Skeletal muscle tissue (tissue), 4 donors: Measurements from ENCODE around the gene EIPR1. TPM values are rescaled to one million over a fixed set of nuclear protein-coding genes. Genes with fewer than 3 reads are reported as not detected.

Experiments
- H3K27ac ChIP-seq: one replicate; pipeline ENCODE4 v1.7.0; 2013; ENCODE audit warnings: mild to moderate bottlenecking, low read depth, low read length, inconsistent platforms
- H3K27me3 ChIP-seq, 3 donors: one replicate each; pipeline ENCODE4 v1.7.0; 2013; ENCODE audit warnings: low read length in 3 of 3; ENCODE audit not compliant: control insufficient read depth in 3 of 3, insufficient read depth in 3 of 3
- H3K36me3 ChIP-seq, 3 donors: one replicate each; pipeline ENCODE4 v1.7.0; 2013; ENCODE audit warnings: low read length in 3 of 3; ENCODE audit not compliant: control insufficient read depth in 3 of 3, insufficient read depth in 3 of 3
- H3K4me1 ChIP-seq, 3 donors: one replicate each; pipeline ENCODE4 v1.7.0; 2013; ENCODE audit warnings: low read length in 3 of 3, mild to moderate bottlenecking in 3 of 3; ENCODE audit not compliant: control insufficient read depth in 3 of 3, insufficient read depth in 3 of 3
- H3K4me3 ChIP-seq, 3 donors: one replicate each; pipeline ENCODE4 v1.7.0; 2013; ENCODE audit warnings: low read length in 3 of 3
- H3K9ac ChIP-seq, 3 donors: one replicate each; pipeline ENCODE4 v1.7.0; 2013; ENCODE audit warnings: low read length in 3 of 3, mild to moderate bottlenecking in 3 of 3, moderate library complexity in 2 of 3, low read depth in 1 of 3
- H3K9me3 ChIP-seq, 3 donors: one replicate each; pipeline ENCODE4 v1.7.0; 2013; ENCODE audit warnings: low read length in 3 of 3; ENCODE audit not compliant: control insufficient read depth in 3 of 3
- total RNA-seq: library from RNA; depleted of rRNA; stranded (reverse); fragments of >200 nt; gene quantifications from one replicate; pipeline ENCODE4 v1.2.3, GENCODE V29; 2014
- donor health status: Osteomylitis.

EIPR1 gene
- total RNA-seq, 1 donor from 2014 or later: 12.0 TPM

- Histone ChIP-seq H3K27me3 (no peaks in the 10 kb centered on the region), H3K9me3 (no peaks in the 10 kb centered on the region), H3K4me1 (no peaks in the 10 kb centered on the region)
Observed at GRCh38 chr2:3265981-3266924, 111.4 kb downstream of the EIPR1 start.

GRCh38 chr2:3265471-3265870 is 112.1 kb downstream of the EIPR1 start:
- Histone ChIP-seq H3K27ac (no peak overlapping the region), H3K9me3 (no peaks in the 10 kb centered on the region), H3K4me3 (no peak overlapping the region), H3K9ac (no peak overlapping the region), H3K4me1 (no peaks in the 10 kb centered on the region), H3K36me3 (no peaks in the 10 kb centered on the region), H3K27me3 (no peaks in the 10 kb centered on the region)

More at GRCh38 chr2:3265981-3266924, 111.4 kb downstream of the EIPR1 start:
- Histone ChIP-seq H3K27ac (no peak overlapping the region), H3K9ac (no peak overlapping the region), H3K4me3 (no peak overlapping the region), H3K36me3 (no peaks in the 10 kb centered on the region)

GRCh38 chr2:3264010-3264744 is 113.4 kb downstream of the EIPR1 start:
- Histone ChIP-seq H3K4me3 (no peak overlapping the region), H3K27me3 (no peaks in the 10 kb centered on the region), H3K9me3 (no peaks in the 10 kb centered on the region), H3K27ac (no peak overlapping the region), H3K9ac (no peak overlapping the region), H3K36me3 (no peaks in the 10 kb centered on the region), H3K4me1 (no peaks in the 10 kb centered on the region)

DNA sequence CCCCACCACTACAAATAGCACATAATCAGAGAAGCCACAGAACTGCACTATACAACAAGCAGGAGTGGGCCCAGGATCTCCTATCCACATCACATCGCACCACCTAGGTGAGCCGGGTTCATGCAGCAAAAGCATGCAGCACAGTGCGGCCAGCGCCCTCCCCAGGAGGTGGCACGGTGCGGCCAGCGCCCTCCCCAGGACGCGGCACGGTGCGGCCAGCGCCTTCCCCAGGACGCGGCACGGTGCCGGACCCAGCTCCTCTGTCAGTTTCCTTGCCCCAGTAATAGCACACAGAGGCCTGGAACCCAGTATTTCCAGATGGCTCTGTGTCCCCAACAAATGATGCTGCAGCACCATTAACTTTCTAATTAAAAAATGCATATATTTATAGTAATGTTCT is 114.1 kb downstream of the EIPR1 start:
- H3K9me3 ChIP-seq: no peaks in the 10 kb centered on the region
- no peak overlapping the region for H3K27ac ChIP-seq
- H3K4me1 ChIP-seq: no peaks in the 10 kb centered on the region
- H3K4me3 ChIP-seq: no peak overlapping the region
- no peaks in the 10 kb centered on the region for H3K27me3 ChIP-seq
- H3K36me3 ChIP-seq: no peaks in the 10 kb centered on the region
- no peak overlapping the region for H3K9ac ChIP-seq

DNA sequence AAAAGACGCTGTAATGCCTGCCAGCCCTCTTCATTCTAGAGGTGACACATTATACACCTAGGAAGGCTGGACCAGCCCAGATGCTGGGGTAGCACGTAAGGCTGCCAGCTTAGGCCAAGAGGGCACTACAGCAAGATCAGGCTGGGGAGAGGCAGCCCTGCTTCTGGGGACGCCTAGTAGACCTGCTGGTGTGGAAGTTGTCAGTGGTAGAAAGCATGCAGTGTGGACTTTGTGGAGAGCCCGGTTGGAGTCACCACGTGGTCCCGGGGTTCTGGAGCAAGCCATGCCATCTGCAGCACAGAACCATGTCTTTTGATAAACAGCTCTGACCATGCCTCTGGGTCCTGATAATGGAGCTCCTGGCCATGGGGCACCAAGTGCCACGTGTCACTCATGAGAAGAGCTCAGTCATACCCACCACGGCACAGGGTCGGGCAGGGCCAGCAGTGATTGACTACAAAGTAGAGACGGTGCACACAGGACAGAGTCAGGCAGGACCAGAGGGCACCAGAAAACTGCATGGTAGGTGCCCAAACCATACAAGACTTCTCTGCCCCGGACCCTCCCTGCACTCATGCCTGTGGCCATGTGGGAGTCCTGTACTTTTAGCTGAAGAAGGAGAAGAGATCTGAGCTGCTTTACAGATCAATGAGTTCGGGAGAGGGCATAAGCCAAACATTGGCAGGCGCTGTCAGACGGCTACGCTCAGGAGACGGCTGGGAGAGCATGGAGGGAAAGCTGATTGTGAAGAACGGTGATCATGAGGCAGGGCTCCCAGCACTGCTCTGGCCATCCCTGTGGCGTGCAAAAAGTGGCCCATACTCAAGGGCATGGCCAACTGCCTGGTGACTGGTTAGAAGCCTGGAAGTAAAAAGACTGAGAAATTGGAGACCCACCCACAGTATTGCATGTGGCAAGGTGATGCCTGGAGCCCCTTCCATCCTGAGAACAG is 114.9 kb downstream of the EIPR1 start:
- H3K9me3 ChIP-seq: no peaks in the 10 kb centered on the region
- H3K4me1 ChIP-seq: no peaks in the 10 kb centered on the region
- H3K36me3 ChIP-seq: no peaks in the 10 kb centered on the region
- H3K4me3 ChIP-seq: no peak overlapping the region
- no peak overlapping the region for H3K27ac ChIP-seq
- H3K27me3 ChIP-seq: no peaks in the 10 kb centered on the region
- H3K9ac ChIP-seq: no peak overlapping the region

GRCh38 chr2:3261511-3261910 is 116.1 kb downstream of the EIPR1 start:
- H3K36me3 ChIP-seq: peaks cover 0 to 4% (median 0%) of the 10 kb centered on the region in 3 donors
- no peaks in the 10 kb centered on the region for H3K9me3 ChIP-seq
- no peak overlapping the region for H3K9ac ChIP-seq
- no peak overlapping the region for H3K4me3 ChIP-seq
- H3K4me1 ChIP-seq: no peaks in the 10 kb centered on the region
- H3K27ac ChIP-seq: no peak overlapping the region
- H3K27me3 ChIP-seq: no peaks in the 10 kb centered on the region

DNA sequence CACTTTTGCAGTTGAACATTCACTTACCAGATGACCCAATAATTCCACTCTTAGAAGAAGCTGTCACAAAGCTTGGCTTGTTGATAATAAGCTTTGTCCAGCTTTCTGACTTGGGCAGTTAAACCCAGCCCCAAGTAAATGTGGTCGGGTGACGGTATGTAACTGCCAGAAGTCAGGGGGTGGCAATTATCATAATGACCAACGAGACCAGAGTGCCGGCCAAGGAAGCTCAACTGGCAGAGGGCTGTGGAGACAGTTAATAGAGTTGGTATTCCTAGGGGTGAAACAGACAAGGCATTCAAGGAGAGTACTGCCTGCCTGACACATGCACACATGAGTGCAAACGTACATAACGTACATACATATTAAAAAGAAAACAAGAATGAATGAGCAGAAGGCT is 116.7 kb downstream of the EIPR1 start:
- H3K4me3 ChIP-seq: no peak overlapping the region
- H3K27me3 ChIP-seq: no peaks in the 10 kb centered on the region
- no peak overlapping the region for H3K27ac ChIP-seq
- peaks cover 0 to 4% (median 0%) of the 10 kb centered on the region in 3 donors for H3K36me3 ChIP-seq
- no peak overlapping the region for H3K9ac ChIP-seq
- H3K4me1 ChIP-seq: no peaks in the 10 kb centered on the region
- no peaks in the 10 kb centered on the region for H3K9me3 ChIP-seq

GRCh38 chr2:3257826-3258225 is 119.8 kb downstream of the EIPR1 start:
- peaks cover 4 to 7% (median 6%) of the 10 kb centered on the region in 3 donors for H3K36me3 ChIP-seq
- H3K9ac ChIP-seq: no peak overlapping the region
- no peaks in the 10 kb centered on the region for H3K9me3 ChIP-seq
- no peaks in the 10 kb centered on the region for H3K4me1 ChIP-seq
- H3K4me3 ChIP-seq: no peak overlapping the region
- H3K27ac ChIP-seq: no peak overlapping the region
- no peaks in the 10 kb centered on the region for H3K27me3 ChIP-seq

GRCh38 chr2:3257166-3257565 is 120.5 kb downstream of the EIPR1 start:
- H3K27me3 ChIP-seq: no peaks in the 10 kb centered on the region
- peaks cover 4 to 7% (median 6%) of the 10 kb centered on the region in 3 donors for H3K36me3 ChIP-seq
- H3K4me3 ChIP-seq: no peak overlapping the region
- H3K9ac ChIP-seq: no peak overlapping the region
- no peaks in the 10 kb centered on the region for H3K4me1 ChIP-seq
- H3K27ac ChIP-seq: no peak overlapping the region
- no peaks in the 10 kb centered on the region for H3K9me3 ChIP-seq
